ENCODE measurements around the gene PHTF2. TPM values are rescaled to one million over a fixed set of nuclear protein-coding genes. Genes with fewer than 3 reads are reported as not detected.

Gene PHTF2
- total and polyA plus RNA-seq, 10 of the 15 experiments (the other 5 are each of a cell fraction or from before 2014, with no cell fraction given), result 12.9 to 41.8 (median 27.0) TPM

DNA sequence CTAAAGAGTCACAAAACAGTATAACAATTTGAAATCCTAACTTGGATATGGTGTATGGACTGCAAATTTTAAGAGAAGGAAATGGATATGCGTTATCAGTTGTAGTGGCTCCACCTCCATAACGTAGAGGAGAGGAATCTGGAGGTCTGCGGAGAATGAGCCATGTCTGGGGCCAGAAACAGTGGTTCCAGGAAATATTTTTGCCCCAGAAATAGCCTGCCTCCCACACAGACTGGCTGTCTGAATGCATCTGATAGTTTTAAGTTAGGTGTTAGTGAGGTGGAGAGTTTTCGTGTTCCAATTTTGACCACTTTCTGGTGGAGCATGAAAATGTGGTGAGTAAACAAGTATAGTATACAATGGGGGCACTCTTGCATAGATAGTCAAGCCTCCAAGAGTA, 1.6 kb downstream of the PHTF2 start:
- Histone ChIP-seq H2AFZ (ENCODE audit: control insufficient read depth, low read depth, low read length) (no peak overlapping the region), H3K36me3 (ENCODE audit: control insufficient read depth in 2 of 2, insufficient read depth in 2 of 2, low read length in 1 of 2) (no peaks in the 10 kb centered on the region), H4K20me1 (ENCODE audit: control insufficient read depth, insufficient read depth) (no peaks in the 10 kb centered on the region), H3K9me3 (replicated peaks; ENCODE audit: control insufficient read depth, insufficient read depth, low read length) (peaks cover 1% of the 10 kb centered on the region), H3K79me2 (ENCODE audit: control insufficient read depth, insufficient read depth, low read length) (peaks cover 90% of the 10 kb centered on the region), H3K27ac (ENCODE audit: control insufficient read depth, insufficient read depth) (peak overlapping the region; percentile 76), H3K4me2 (ENCODE audit: control insufficient read depth, insufficient read depth) (peak overlapping the region; percentile 83), H3K9ac (ENCODE audit: control insufficient read depth, insufficient read depth, low read length) (peak overlapping the region; percentile 79), H3K4me3 (peak overlapping the region; percentile 94), H3K4me1 (ENCODE audit: control insufficient read depth, insufficient read depth, low read length) (peaks cover 16% of the 10 kb centered on the region), H3K27me3 (replicated peaks in 1 of 2; ENCODE audit: control insufficient read depth in 2 of 2, insufficient read depth in 2 of 2, low read length in 1 of 2) (no peaks in the 10 kb centered on the region)
- ChIA-PET SMC1A (ENCODE audit: uncharacterized antibody, unreplicated experiment) (no interaction called here), RAD21 (ENCODE audit: unreplicated experiment) (no interaction called here), CTCF (interaction anchor here (2.2 kb wide), 1 partner anchor 106 kb away, joined by 9 read pairs; no protein-coding TSS in a partner anchor), POLR2A (interaction anchor here (0.6 kb wide), 1 partner anchor 41 kb away, joined by 6 read pairs; no protein-coding TSS in a partner anchor)
- DNase-seq (ENCODE audit: low read depth, low spot score) (peak; percentile 48), ATAC-seq (peak; percentile 2), FAIRE-seq (peak; percentile 56)
- BruUV-seq (replicated peaks), result TSS peak; percentile 49
- in situ Hi-C loops (cut with MboI) (no loop called here), intact Hi-C loops (cut with micrococcal nuclease; ENCODE audit: unreplicated experiment) (no loop called here)
- WGBS (ENCODE audit: insufficient coverage, insufficient replicate concordance, low lambda C conversion rate, missing lambda C conversion rate), result 2% methylated on average over 4 of the region's 4 CpGs
- TF ChIP-seq IKZF2 (IDR thresholded peaks at IDR 0.05) (0 out of 4 replicates have a peak, but pooled peaks have one; percentile 14 to 34), PAX5 (IDR thresholded peaks at IDR 0.05; ENCODE audit: borderline replicate concordance, low read depth, low read length) (peak; percentile 42; the same call in 1 of the 2 replicates), CEBPB (IDR thresholded peaks at IDR 0.05; ENCODE audit: borderline replicate concordance in 1 of 2, low read depth in 2 of 2, low read length in 2 of 2) (no peak), ZBED1 (IDR thresholded peaks at IDR 0.05; ENCODE audit: borderline replicate concordance) (0 out of 2 replicates have a peak, but pooled peaks have one; percentile 33), CBX3 (IDR thresholded peaks at IDR 0.05; ENCODE audit: borderline replicate concordance, low read depth) (no peak), TBL1XR1 (IDR thresholded peaks at IDR 0.05; ENCODE audit: low read depth, low read length) (peak; percentile 74; the same call in 1 of the 2 replicates), RUNX3 (IDR thresholded peaks at IDR 0.05; ENCODE audit: low read length) (peak; percentile 79), MEF2A (IDR thresholded peaks at IDR 0.05; ENCODE audit: insufficient read depth, low read depth, low read length) (peak; percentile 78), EED (IDR thresholded peaks at IDR 0.05; ENCODE audit: low read depth) (0 out of 2 replicates have a peak, but pooled peaks have one; percentile 48), STAT3 (IDR thresholded peaks at IDR 0.05; ENCODE audit: low read depth, low read length) (no peak), ETV6 (conservative IDR thresholded peaks at IDR 0.05 in 1 of 2, IDR thresholded peaks at IDR 0.05 in 1 of 2; ENCODE audit: borderline replicate concordance in 1 of 2, low read depth in 1 of 2) (0 out of 4 replicates have a peak, but pooled peaks of 1 of the 2 experiments have one; percentile 13), EGR1 (IDR thresholded peaks at IDR 0.05; ENCODE audit: borderline replicate concordance in 1 of 2, low read depth in 2 of 2, low read length in 2 of 2) (0 out of 3 replicates have a peak, but pooled peaks of 1 of the 2 experiments have one; percentile 29), EP300 (IDR thresholded peaks at IDR 0.05; ENCODE audit: borderline replicate concordance in 1 of 2, control insufficient read depth in 1 of 2, low read depth in 2 of 2, low read length in 2 of 2) (0 out of 4 replicates have a peak, but pooled peaks of 1 of the 2 experiments have one; percentile 20), NFIC (IDR thresholded peaks at IDR 0.05; ENCODE audit: low read depth, low read length) (peak; percentile 45; the same call in 1 of the 2 replicates), BMI1 (IDR thresholded peaks at IDR 0.05; ENCODE audit: borderline replicate concordance) (no peak), TCF12 (IDR thresholded peaks at IDR 0.05; ENCODE audit: low read depth, low read length) (no peak), MEF2B (IDR thresholded peaks at IDR 0.05; ENCODE audit: partially characterized antibody, poor library complexity, severe bottlenecking) (peak; percentile 47)
- TF ChIP-seq, protein P1, sequence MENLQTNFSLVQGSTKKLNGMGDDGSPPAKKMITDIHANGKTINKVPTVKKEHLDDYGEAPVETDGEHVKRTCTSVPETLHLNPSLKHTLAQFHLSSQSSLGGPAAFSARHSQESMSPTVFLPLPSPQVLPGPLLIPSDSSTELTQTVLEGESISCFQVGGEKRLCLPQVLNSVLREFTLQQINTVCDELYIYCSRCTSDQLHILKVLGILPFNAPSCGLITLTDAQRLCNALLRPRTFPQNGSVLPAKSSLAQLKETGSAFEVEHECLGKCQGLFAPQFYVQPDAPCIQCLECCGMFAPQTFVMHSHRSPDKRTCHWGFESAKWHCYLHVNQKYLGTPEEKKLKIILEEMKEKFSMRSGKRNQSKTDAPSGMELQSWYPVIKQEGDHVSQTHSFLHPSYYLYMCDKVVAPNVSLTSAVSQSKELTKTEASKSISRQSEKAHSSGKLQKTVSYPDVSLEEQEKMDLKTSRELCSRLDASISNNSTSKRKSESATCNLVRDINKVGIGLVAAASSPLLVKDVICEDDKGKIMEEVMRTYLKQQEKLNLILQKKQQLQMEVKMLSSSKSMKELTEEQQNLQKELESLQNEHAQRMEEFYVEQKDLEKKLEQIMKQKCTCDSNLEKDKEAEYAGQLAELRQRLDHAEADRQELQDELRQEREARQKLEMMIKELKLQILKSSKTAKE (IDR thresholded peaks at IDR 0.05; ENCODE audit: low read depth, poor library complexity, severe bottlenecking), result peak; percentile 46
- TF ChIP-seq, protein P2, sequence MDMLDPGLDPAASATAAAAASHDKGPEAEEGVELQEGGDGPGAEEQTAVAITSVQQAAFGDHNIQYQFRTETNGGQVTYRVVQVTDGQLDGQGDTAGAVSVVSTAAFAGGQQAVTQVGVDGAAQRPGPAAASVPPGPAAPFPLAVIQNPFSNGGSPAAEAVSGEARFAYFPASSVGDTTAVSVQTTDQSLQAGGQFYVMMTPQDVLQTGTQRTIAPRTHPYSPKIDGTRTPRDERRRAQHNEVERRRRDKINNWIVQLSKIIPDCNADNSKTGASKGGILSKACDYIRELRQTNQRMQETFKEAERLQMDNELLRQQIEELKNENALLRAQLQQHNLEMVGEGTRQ (IDR thresholded peaks at IDR 0.05; ENCODE audit: borderline replicate concordance, low read depth, low read length), result no peak
- TF ChIP-seq, protein P3, sequence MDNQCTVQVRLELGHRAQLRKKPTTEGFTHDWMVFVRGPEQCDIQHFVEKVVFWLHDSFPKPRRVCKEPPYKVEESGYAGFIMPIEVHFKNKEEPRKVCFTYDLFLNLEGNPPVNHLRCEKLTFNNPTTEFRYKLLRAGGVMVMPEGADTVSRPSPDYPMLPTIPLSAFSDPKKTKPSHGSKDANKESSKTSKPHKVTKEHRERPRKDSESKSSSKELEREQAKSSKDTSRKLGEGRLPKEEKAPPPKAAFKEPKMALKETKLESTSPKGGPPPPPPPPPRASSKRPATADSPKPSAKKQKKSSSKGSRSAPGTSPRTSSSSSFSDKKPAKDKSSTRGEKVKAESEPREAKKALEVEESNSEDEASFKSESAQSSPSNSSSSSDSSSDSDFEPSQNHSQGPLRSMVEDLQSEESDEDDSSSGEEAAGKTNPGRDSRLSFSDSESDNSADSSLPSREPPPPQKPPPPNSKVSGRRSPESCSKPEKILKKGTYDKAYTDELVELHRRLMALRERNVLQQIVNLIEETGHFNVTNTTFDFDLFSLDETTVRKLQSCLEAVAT (IDR thresholded peaks at IDR 0.05), result no peak
